Small intestine (tissue), 7 donors: ENCODE results near the gene NR1H3. TPM values are rescaled to one million over a fixed set of nuclear protein-coding genes. Genes with fewer than 3 reads are reported as not detected.

Experiments
- DNase-seq, 2 donors: peaks; one replicate each; pipeline versions ENCODE4 v3.0.0 to v3.0.0-alpha.2; 2013
- FAIRE-seq: peaks from 2 replicates; lab custom pipeline; 2012; peaks lifted over from hg19 to GRCh38; lab: Jason Lieb, UNC
- H3K27ac ChIP-seq, 3 donors: one replicate each; pipeline ENCODE4 v1.5.1; 2013; ENCODE audit warnings: low read length in 2 of 3, mild to moderate bottlenecking in 2 of 3, control low read depth in 1 of 3, inconsistent platforms in 1 of 3, low read depth in 1 of 3, moderate library complexity in 1 of 3
- H3K27me3 ChIP-seq, 3 donors: one replicate each; pipeline ENCODE4 v1.6.1; 2013; ENCODE audit warnings: low read length in 3 of 3, inconsistent platforms in 1 of 3; ENCODE audit not compliant: control insufficient read depth in 3 of 3, insufficient read depth in 3 of 3
- H3K36me3 ChIP-seq, 3 donors: one replicate each; pipeline ENCODE4 v1.6.1; 2013; ENCODE audit warnings: low read length in 3 of 3, inconsistent platforms in 1 of 3, low read depth in 1 of 3, mild to moderate bottlenecking in 1 of 3, moderate library complexity in 1 of 3; ENCODE audit not compliant: control insufficient read depth in 3 of 3, insufficient read depth in 2 of 3
- H3K4me1 ChIP-seq, 3 donors: one replicate each; pipeline ENCODE4 v1.6.1; 2013; ENCODE audit warnings: low read length in 2 of 3, inconsistent platforms in 1 of 3, low read depth in 1 of 3, mild to moderate bottlenecking in 1 of 3, moderate library complexity in 1 of 3; ENCODE audit not compliant: control insufficient read depth in 3 of 3, insufficient read depth in 2 of 3
- H3K4me3 ChIP-seq, 3 donors: one replicate each; pipeline ENCODE4 v1.5.1; 2013; ENCODE audit warnings: low read length in 3 of 3, control low read depth in 1 of 3, inconsistent platforms in 1 of 3, low read depth in 1 of 3, mild to moderate bottlenecking in 1 of 3, moderate library complexity in 1 of 3
- H3K9me3 ChIP-seq, 2 donors: one replicate each; pipeline ENCODE4 v1.6.1; 2013; ENCODE audit warnings: low read depth in 1 of 2, low read length in 1 of 2; ENCODE audit not compliant: control insufficient read depth in 2 of 2, insufficient read depth in 1 of 2
- WGBS, 3 donors: extraction: QIAGEN DNeasy Blood & Tissue Kit; methylation state at CpG; one replicate each; pipeline ENCODE4 v1.1.7; 2013; 5-methylcytosine and 5-hydroxymethylcytosine counted together
- polyA plus RNA-seq, 4 donors: library from polyadenylated mRNA; stranded (reverse) in 3 of 4; unstranded in 1 of 4; fragments of 200-250 nt in 3 of 4; fragments of 120-200 nt in 1 of 4; gene quantifications; one replicate each; pipeline versions ENCODE4 v1.2.1 to v1.2.3, GENCODE V29; 2013
- donor health status: healthy with polysubstance abuse.
- donor health status: control.
- donor health status: control.
- donor health status: Bipolar disorder and iron deficiency.
- donor health status: healthy.

NR1H3 gene
- polyA plus RNA-seq, 4 donors: 102 to 366 (median 199) TPM

- DNase-seq: no peak
- Histone ChIP-seq H3K27me3 (no peaks in the 10 kb centered on the region), H3K27ac (peak overlapping the region; percentile 50 to 83 (median 80)), H3K4me1 (peaks cover 2 to 71% (median 21%) of the 10 kb centered on the region in 3 donors), H3K9me3 (no peaks in the 10 kb centered on the region), H3K36me3 (peaks cover 0 to 27% (median 0%) of the 10 kb centered on the region in 3 donors), H3K4me3 (peak overlapping the region in 1 of 3 donors; percentile 56)
- 16 to 40% (median 33%) methylated on average over 2 of the region's 2 CpGs for WGBS, 3 donors
- FAIRE-seq: no peak
Measured at GRCh38 chr11:47257177-47257516, 649 bp upstream of the NR1H3 start.

- no peaks in the 10 kb centered on the region for H3K9me3 ChIP-seq
- H3K36me3 ChIP-seq: peaks cover 0 to 37% (median 0%) of the 10 kb centered on the region in 3 donors
- FAIRE-seq: no peak
- H3K4me3 ChIP-seq: peak overlapping the region in 2 of 3 donors; percentile 56 to 60
- H3K27ac ChIP-seq: peak overlapping the region; percentile 71 to 83 (median 80)
- WGBS, 3 donors: 27 to 49% (median 37%) methylated on average over 11 of the region's 11 CpGs
- H3K27me3 ChIP-seq: no peaks in the 10 kb centered on the region
- H3K4me1 ChIP-seq: peaks cover 2 to 62% (median 21%) of the 10 kb centered on the region in 3 donors
- DNase-seq: no peak
Measured at GRCh38 chr11:47258317-47258902, 614 bp downstream of the NR1H3 start.

GRCh38 chr11:47259232-47259977 is 1.6 kb downstream of the NR1H3 start:
- peaks cover 0 to 42% (median 0%) of the 10 kb centered on the region in 3 donors for H3K36me3 ChIP-seq
- peak overlapping the region in 2 of 3 donors; percentile 40 to 83 for H3K27ac ChIP-seq
- no peak for FAIRE-seq
- no peaks in the 10 kb centered on the region for H3K27me3 ChIP-seq
- no peaks in the 10 kb centered on the region for H3K9me3 ChIP-seq
- peak; percentile 71 to 76 for DNase-seq
- peaks cover 2 to 52% (median 15%) of the 10 kb centered on the region in 3 donors for H3K4me1 ChIP-seq
- 23 to 43% (median 42%) methylated on average over 10 of the region's 10 CpGs for WGBS, 3 donors
- peak overlapping the region in 1 of 3 donors; percentile 56 for H3K4me3 ChIP-seq

- Histone ChIP-seq H3K9me3 (no peaks in the 10 kb centered on the region), H3K27me3 (no peaks in the 10 kb centered on the region), H3K36me3 (peaks cover 0 to 45% (median 0%) of the 10 kb centered on the region in 3 donors), H3K27ac (no peak overlapping the region), H3K4me1 (peaks cover 2 to 43% (median 14%) of the 10 kb centered on the region in 3 donors), H3K4me3 (no peak overlapping the region)
- DNase-seq: no peak
- no peak for FAIRE-seq
- WGBS, 3 donors: 92% methylated on average over 19 of the region's 19 CpGs
Measured at GRCh38 chr11:47260366-47260765, 2.6 kb downstream of the NR1H3 start.

GRCh38 chr11:47261291-47261800 is 3.5 kb downstream of the NR1H3 start:
- DNase-seq (no peak), FAIRE-seq (no peak)
- Histone ChIP-seq H3K9me3 (no peaks in the 10 kb centered on the region), H3K4me1 (peaks cover 2 to 35% (median 14%) of the 10 kb centered on the region in 3 donors), H3K4me3 (no peak overlapping the region), H3K27me3 (no peaks in the 10 kb centered on the region), H3K27ac (no peak overlapping the region), H3K36me3 (peaks cover 0 to 54% (median 0%) of the 10 kb centered on the region in 3 donors)
- WGBS, 3 donors: 87 to 90% (median 88%) methylated on average over 22 of the region's 22 CpGs

GRCh38 chr11:47264119-47264518 is 6.3 kb downstream of the NR1H3 start:
- Histone ChIP-seq H3K36me3 (peaks cover 0 to 77% (median 4%) of the 10 kb centered on the region in 3 donors), H3K9me3 (no peaks in the 10 kb centered on the region), H3K4me1 (peaks cover 0 to 24% (median 2%) of the 10 kb centered on the region in 3 donors), H3K27me3 (no peaks in the 10 kb centered on the region), H3K27ac (peak overlapping the region in 1 of 3 donors; percentile 6), H3K4me3 (no peak overlapping the region)
- 82 to 93% (median 87%) methylated on average over 6 of the region's 6 CpGs for WGBS, 3 donors
- DNase-seq (no peak), FAIRE-seq (no peak)

GRCh38 chr11:47264521-47264920 is 6.7 kb downstream of the NR1H3 start:
- H3K4me1 ChIP-seq: peaks cover 0 to 22% (median 2%) of the 10 kb centered on the region in 3 donors
- WGBS, 3 donors: 60 to 80% (median 64%) methylated on average over 4 of the region's 4 CpGs
- no peak for DNase-seq
- no peak for FAIRE-seq
- H3K27ac ChIP-seq: peak overlapping the region in 1 of 3 donors; percentile 6
- peaks cover 0 to 77% (median 4%) of the 10 kb centered on the region in 3 donors for H3K36me3 ChIP-seq
- H3K27me3 ChIP-seq: no peaks in the 10 kb centered on the region
- H3K4me3 ChIP-seq: no peak overlapping the region
- no peaks in the 10 kb centered on the region for H3K9me3 ChIP-seq

- H3K4me1 ChIP-seq: peaks cover 2 to 33% (median 3%) of the 10 kb centered on the region in 3 donors
- H3K27ac ChIP-seq: peak overlapping the region in 2 of 3 donors; percentile 92 to 96
- H3K9me3 ChIP-seq: no peaks in the 10 kb centered on the region
- DNase-seq (no peak), FAIRE-seq (no peak)
- no peak overlapping the region for H3K4me3 ChIP-seq
- 67 to 81% (median 68%) methylated on average over 6 of the region's 6 CpGs for WGBS, 3 donors
- no peaks in the 10 kb centered on the region for H3K27me3 ChIP-seq
- peaks cover 0 to 48% (median 4%) of the 10 kb centered on the region in 3 donors for H3K36me3 ChIP-seq
Measured at GRCh38 chr11:47267876-47268275, 10.1 kb downstream of the NR1H3 start.
